Measurements from ENCODE around the gene ACTN1.

The ACTN1 gene

GRCh38 chr14:68908803-68909202, 70.3 kb downstream of the ACTN1 start:
- no peak for DNase-seq

- no peak for DNase-seq
Measured at GRCh38 chr14:68908201-68908600, 70.9 kb downstream of the ACTN1 start.

GRCh38 chr14:68906439-68906838, 72.7 kb downstream of the ACTN1 start:
- DNase-seq = no peak

- no peak for DNase-seq
Measured at GRCh38 chr14:68905107-68905895, 73.8 kb downstream of the ACTN1 start.

GRCh38 chr14:68902357-68902756, 76.7 kb downstream of the ACTN1 start:
- DNase-seq = no peak

- no peak for DNase-seq
Measured at GRCh38 chr14:68899033-68899603, 80.0 kb downstream of the ACTN1 start.

- DNase-seq = no peak
Measured at GRCh38 chr14:68898248-68899032, 80.7 kb downstream of the ACTN1 start.

GRCh38 chr14:68897559-68898155, 81.4 kb downstream of the ACTN1 start:
- DNase-seq = no peak

GRCh38 chr14:68896132-68896531, 83.0 kb downstream of the ACTN1 start:
- DNase-seq = no peak

GRCh38 chr14:68894802-68895703, 84.0 kb downstream of the ACTN1 start:
- DNase-seq = no peak

- DNase-seq = no peak
Measured at GRCh38 chr14:68894123-68894522, 85.0 kb downstream of the ACTN1 start.

- no peak for DNase-seq
Measured at GRCh38 chr14:68893566-68893965, 85.5 kb downstream of the ACTN1 start.

- DNase-seq = no peak
Measured at GRCh38 chr14:68892961-68893360, 86.1 kb downstream of the ACTN1 start.

- DNase-seq = no peak
Measured at GRCh38 chr14:68891851-68892660, 87.0 kb downstream of the ACTN1 start.

GRCh38 chr14:68890173-68890931, 88.8 kb downstream of the ACTN1 start:
- no peak for DNase-seq

- no peak for DNase-seq
Measured at GRCh38 chr14:68888883-68889282, 90.2 kb downstream of the ACTN1 start.

- DNase-seq = no peak
Measured at GRCh38 chr14:68888025-68888850, 90.9 kb downstream of the ACTN1 start.

- DNase-seq = no peak
Measured at GRCh38 chr14:68886109-68886434, 93.0 kb downstream of the ACTN1 start.

GRCh38 chr14:68885226-68886108, 93.6 kb downstream of the ACTN1 start:
- DNase-seq = no peak
